GM10847 (cell line): ENCODE results near the gene UNC119B.

Experiments
- POLR2A ChIP-seq: IDR thresholded peaks from 2 replicates; pipeline ENCODE4 v1.6.1; 2011; ENCODE audit not compliant: insufficient read length; ENCODE audit errors: extremely low read depth

The UNC119B gene

DNA sequence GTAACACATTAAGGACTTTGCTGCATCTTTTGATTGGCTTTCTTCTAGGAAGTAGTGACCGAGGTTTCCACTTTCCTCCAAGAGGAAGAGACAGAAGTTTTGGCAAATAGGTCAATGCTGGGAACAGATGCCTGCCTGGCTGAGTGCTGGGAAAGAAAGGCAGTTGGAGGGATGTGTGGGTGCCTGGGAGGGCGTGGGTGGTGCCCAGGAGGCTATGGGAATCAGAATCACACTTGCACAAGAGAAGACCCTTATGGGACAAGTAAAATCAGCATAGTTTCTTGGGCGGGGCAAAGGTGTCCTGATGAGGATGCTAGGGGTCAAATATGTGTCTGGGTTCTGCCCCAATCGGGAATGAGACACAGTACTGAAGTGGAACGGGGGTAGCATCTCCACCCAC, 14.5 kb downstream of the UNC119B start:
- no peak for TF ChIP-seq POLR2A

DNA sequence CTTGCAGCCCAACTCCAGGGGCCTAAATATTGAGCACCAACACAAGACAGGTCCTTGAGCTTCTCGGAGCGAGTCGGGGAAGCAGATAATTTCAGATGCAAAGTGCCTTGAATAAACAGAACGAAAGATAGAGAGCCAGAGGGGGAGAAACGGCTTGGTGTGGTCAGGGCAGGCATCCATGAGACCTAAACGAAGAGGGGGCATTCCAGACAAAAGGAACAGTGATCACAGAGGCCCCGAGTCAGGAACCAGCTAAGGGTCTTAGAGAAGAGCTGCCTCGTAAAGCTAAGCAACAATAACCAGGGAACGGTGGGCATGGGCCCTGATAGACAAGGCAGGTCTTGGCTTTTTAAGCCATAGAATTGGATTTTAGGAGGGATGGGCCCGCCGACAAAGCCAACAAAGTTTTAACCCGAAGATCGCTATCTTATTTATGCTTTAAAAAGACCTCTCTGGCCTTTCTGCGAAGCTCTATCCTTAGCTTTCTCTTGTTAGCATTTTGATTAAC, 14.9 kb downstream of the UNC119B start:
- TF ChIP-seq POLR2A, result no peak

- TF ChIP-seq POLR2A, result peak; percentile 76
Measured at GRCh38 chr12:120725659-120726509, 15.6 kb downstream of the UNC119B start, which contains the start of gene ACADS. Gene ACADS (plus strand): TSS chr12:120725826. CDS start chr12:120725886, 60 bp downstream.

- TF ChIP-seq POLR2A, result no peak
Measured at GRCh38 chr12:120726510-120726793, 16.2 kb downstream of the UNC119B start.

GRCh38 chr12:120726961-120727360, 16.7 kb downstream of the UNC119B start:
- no peak for TF ChIP-seq POLR2A

DNA sequence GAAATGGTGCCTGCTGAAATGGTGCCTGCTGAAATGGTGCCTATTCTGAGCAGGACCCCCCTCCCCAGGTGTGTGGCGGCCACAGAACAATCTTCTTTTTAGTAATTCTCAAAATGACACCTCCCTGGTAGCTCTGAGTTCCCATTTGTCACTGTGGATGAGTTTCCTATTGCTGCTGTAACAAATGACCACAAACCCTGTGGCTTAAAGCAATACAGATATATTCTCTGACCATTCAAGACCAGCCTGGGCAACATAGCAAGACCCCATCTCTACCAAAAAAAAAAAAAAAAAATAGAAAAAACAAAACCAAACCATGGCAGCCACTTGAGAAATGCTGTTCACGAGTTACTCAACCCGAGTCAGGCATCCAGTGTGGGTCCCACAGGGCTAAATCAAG, 23.3 kb downstream of the UNC119B start:
- no peak for TF ChIP-seq POLR2A

DNA sequence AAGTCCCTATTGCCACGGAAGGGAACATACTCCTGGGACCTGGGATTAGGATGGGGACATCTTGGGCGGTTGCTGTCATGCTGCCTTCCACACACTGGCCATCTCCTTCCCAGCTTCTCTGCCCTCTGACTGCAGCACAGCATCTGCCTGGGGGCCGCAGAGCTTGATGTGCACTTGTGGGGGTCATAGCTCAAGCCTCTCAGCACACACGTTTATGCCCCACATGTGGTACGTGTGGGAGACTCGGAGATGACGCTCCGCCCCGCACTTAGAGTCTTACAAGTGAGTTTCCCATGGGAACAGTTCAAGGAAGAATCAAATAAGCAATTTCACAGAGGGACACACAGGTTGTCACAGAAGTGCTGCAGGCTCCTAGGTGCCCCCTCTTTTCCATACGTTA, 24.0 kb downstream of the UNC119B start:
- TF ChIP-seq POLR2A, result no peak

DNA sequence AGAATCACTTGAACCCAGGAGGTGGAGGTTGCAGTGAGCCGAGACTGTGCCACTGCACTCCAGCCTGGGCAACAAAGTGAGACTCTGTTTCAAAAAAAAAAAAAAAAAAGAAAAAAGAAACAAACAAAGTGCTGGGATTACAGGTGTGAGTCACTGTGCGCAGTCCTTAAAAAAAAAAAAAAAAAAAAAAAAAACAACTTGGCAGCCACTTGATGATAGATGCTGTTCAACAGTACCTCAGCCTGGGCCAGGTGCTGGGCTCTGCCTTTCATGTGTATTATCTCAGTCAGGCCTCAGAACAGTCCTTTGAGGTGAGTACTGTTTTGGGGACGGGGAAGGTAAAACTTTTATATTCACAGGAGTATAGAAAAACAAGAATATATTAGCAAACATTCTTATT, 24.9 kb downstream of the UNC119B start:
- no peak for TF ChIP-seq POLR2A

DNA sequence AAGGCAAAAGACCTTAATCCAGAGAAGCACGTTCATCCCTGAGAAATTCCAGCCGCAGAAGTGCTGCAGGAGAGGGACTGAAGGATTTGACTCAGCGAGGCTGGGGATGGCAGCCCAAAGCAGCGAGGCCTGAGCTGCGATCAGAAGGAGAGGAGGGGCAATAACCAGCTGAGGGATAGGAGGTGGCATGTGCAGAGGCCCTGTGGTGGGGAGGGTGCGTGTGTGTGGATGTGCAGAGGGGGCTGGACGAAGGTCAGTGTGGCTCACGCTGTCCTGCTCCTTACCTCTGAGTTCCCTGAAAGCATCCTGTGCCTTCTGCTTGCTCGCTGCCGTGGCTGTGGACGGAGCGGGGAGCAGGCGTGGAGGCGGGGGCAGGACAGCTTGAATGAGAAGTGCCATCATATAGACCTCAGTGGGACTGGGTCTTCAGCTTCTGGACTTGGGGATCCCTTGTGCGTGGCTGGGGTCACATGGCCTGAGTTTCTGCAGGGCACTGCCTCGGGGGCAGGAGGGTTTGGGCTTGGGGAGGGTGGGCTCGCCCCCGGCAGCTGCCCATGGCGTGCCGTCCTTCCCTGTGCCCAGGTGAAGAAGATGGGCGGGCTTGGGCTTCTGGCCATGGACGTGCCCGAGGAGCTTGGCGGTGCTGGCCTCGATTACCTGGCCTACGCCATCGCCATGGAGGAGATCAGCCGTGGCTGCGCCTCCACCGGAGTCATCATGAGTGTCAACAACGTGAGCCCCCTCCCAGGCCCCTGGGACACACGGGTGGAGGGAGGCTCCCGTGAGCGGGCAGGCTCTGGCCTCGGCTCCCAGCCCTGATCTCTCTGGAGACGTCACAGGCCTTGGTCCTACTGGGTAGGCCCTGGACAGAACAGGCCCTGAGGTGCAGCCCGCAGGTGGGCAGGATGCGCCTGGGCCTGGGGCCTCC, 26.4 kb downstream of the UNC119B start:
- no peak for TF ChIP-seq POLR2A

GRCh38 chr12:120737557-120738251, 27.4 kb downstream of the UNC119B start:
- no peak for TF ChIP-seq POLR2A

- TF ChIP-seq POLR2A, result no peak
Measured at GRCh38 chr12:120738252-120739030, 28.2 kb downstream of the UNC119B start.

DNA sequence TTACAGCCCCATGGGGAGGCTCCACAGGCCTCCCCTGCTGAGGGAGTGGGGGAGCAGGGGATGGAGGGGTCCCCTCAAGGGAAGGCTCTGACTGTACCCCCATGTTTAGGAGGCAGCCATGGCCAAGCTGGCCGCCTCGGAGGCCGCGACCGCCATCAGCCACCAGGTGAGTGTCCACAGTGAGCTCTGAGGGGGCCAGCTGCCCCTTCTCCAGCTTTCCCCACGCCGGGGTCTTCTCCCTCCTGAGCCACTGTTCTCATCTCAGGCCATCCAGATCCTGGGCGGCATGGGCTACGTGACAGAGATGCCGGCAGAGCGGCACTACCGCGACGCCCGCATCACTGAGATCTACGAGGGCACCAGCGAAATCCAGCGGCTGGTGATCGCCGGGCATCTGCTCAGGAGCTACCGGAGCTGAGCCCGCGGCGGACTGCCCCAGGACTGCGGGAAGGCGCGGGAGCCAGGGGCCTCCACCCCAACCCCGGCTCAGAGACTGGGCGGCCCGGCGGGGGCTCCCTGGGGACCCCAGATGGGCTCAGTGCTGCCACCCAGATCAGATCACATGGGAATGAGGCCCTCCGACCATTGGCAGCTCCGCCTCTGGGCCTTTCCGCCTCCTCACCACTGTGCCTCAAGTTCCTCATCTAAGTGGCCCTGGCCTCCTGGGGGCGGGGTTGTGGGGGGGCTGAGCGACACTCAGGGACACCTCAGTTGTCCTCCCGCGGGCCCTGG, 28.9 kb downstream of the UNC119B start:
- TF ChIP-seq POLR2A, result no peak

GRCh38 chr12:120739821-120740613, 29.8 kb downstream of the UNC119B start:
- TF ChIP-seq POLR2A, result no peak
